GM19372 (cell line): ENCODE data around the gene SPRN.
"Not testable (repeated sequence)": the region's sequence is repeated elsewhere in the genome, so short reads cannot be mapped to it uniquely, and the experiment has no call there.

Experiments
- ATAC-seq: cut with Tn5 transposase; IDR thresholded peaks from one replicate; pipeline ENCODE4 v1.9.1; 2021; ENCODE audit warnings: mild to moderate bottlenecking, low read depth, moderate library complexity; ENCODE audit not compliant: unreplicated experiment

Gene SPRN

GRCh38 chr10:133388973-133389818 lies 35.2 kb downstream of the SPRN start:
- ATAC-seq: peak; percentile 82

- peak; percentile 15 for ATAC-seq
Measured at GRCh38 chr10:133388236-133388972, 36.0 kb downstream of the SPRN start.

GRCh38 chr10:133386951-133387350 lies 37.5 kb downstream of the SPRN start:
- ATAC-seq: not testable (repeated sequence)

GRCh38 chr10:133385214-133385613 lies 39.2 kb downstream of the SPRN start:
- no peak for ATAC-seq

- ATAC-seq: no peak
Measured at GRCh38 chr10:133384071-133384470, 40.4 kb downstream of the SPRN start.

- ATAC-seq: no peak
Measured at GRCh38 chr10:133383551-133383950, 40.9 kb downstream of the SPRN start.

- no peak for ATAC-seq
Measured at GRCh38 chr10:133381036-133381435, 43.4 kb downstream of the SPRN start.

GRCh38 chr10:133379801-133380666 lies 44.4 kb downstream of the SPRN start:
- no peak for ATAC-seq

GRCh38 chr10:133379152-133379800 lies 45.1 kb downstream of the SPRN start, which contains the start of gene PAOX:
Gene PAOX (plus strand): TSS chr10:133379262. CDS start chr10:133379317, 55 bp downstream.
- ATAC-seq: peak; percentile 49

GRCh38 chr10:133378251-133379096 lies 46.0 kb downstream of the SPRN start:
- peak; percentile 50 for ATAC-seq

- ATAC-seq: no peak
Measured at GRCh38 chr10:133377818-133378250, 46.6 kb downstream of the SPRN start.

- no peak for ATAC-seq
Measured at GRCh38 chr10:133377025-133377817, 47.2 kb downstream of the SPRN start.

GRCh38 chr10:133376183-133376582 lies 48.2 kb downstream of the SPRN start:
- ATAC-seq: not testable (repeated sequence)

- ATAC-seq: no peak
Measured at GRCh38 chr10:133375357-133376115, 48.9 kb downstream of the SPRN start.

- peak; percentile 97 for ATAC-seq
Measured at GRCh38 chr10:133373174-133374090, 51.0 kb downstream of the SPRN start, which contains the start of gene ECHS1. Gene ECHS1 (minus strand): TSS chr10:133373354. CDS start chr10:133373333, 21 bp downstream.

- ATAC-seq: no peak
Measured at GRCh38 chr10:133372507-133372906, 51.9 kb downstream of the SPRN start.
